Smooth muscle cell (in vitro differentiated cells): ENCODE measurements around the gene ZNF687. TPM values are rescaled to one million over a fixed set of nuclear protein-coding genes. Genes with fewer than 3 reads are reported as not detected.

ENCODE experiments used
- DNase-seq: peaks from one replicate; lab custom pipeline; 2025; ENCODE audit not compliant: unreplicated experiment; lab: John Stamatoyannopoulos, UW
- H2AFZ ChIP-seq: fragments of 200-600 bp; sonication (generic); 2 replicates; pipeline ENCODE4 v1.6.0; 2016; ENCODE audit warnings: antibody characterized with exemption, low read depth, mild to moderate bottlenecking
- H3F3A ChIP-seq: fragments of 200-600 bp; sonication (generic); 2 replicates; pipeline ENCODE4 v1.6.0; 2017; ENCODE audit warnings: antibody characterized with exemption, low read depth
- H3K27ac ChIP-seq: fragments of 200-600 bp; sonication (generic); 2 replicates; pipeline ENCODE4 v1.5.1; 2016; ENCODE audit warnings: low read depth, mild to moderate bottlenecking
- H3K27me3 ChIP-seq: fragments of 200-600 bp; sonication (generic); 2 replicates; pipeline ENCODE4 v1.6.1; 2016; ENCODE audit warnings: low read depth, mild to moderate bottlenecking
- H3K36me3 ChIP-seq: fragments of 200-600 bp; sonication (generic); 2 replicates; pipeline ENCODE4 v1.5.1; 2016; ENCODE audit warnings: low read depth
- H3K4me1 ChIP-seq: fragments of 200-600 bp; sonication (generic); 2 replicates; pipeline ENCODE4 v1.5.1; 2016; ENCODE audit warnings: low read depth
- H3K4me2 ChIP-seq: fragments of 200-600 bp; sonication (generic); 2 replicates; pipeline ENCODE4 v1.6.0; 2016; ENCODE audit warnings: mild to moderate bottlenecking
- H3K4me3 ChIP-seq: fragments of 200-600 bp; sonication (generic); 2 replicates; pipeline ENCODE4 v1.5.1; 2016; ENCODE audit warnings: mild to moderate bottlenecking
- H3K79me2 ChIP-seq: fragments of 200-600 bp; sonication (generic); 2 replicates; pipeline ENCODE4 v1.6.0; 2016; ENCODE audit warnings: low read depth, mild to moderate bottlenecking
- H3K9ac ChIP-seq: fragments of 200-600 bp; sonication (generic); 2 replicates; pipeline ENCODE4 v1.6.0; 2016; ENCODE audit warnings: low read depth
- H3K9me3 ChIP-seq: fragments of 200-600 bp; sonication (generic); replicated peaks from 2 replicates; pipeline ENCODE4 v1.5.1; 2016; ENCODE audit warnings: low read depth
- H4K20me1 ChIP-seq: fragments of 200-600 bp; sonication (generic); 2 replicates; pipeline ENCODE4 v1.6.0; 2016; ENCODE audit warnings: low read depth
- CTCF ChIP-seq: fragments of 200-600 bp; sonication (generic); IDR thresholded peaks from 2 replicates; pipeline ENCODE4 v1.5.1; 2017; ENCODE audit warnings: borderline replicate concordance, mild to moderate bottlenecking, antibody characterized with exemption; ENCODE audit not compliant: insufficient read depth, poor library complexity, severe bottlenecking
- WGBS: methylation state at CpG from one replicate; pipeline ENCODE4 v1.1.7; 2016; ENCODE audit warnings: low lambda C conversion rate; 5-methylcytosine and 5-hydroxymethylcytosine counted together
- polyA plus RNA-seq: library from polyadenylated mRNA; unstranded; fragments of >200 nt; fragmentation: Nextera tagmentation; extraction: Ambion mirVana; gene quantifications from 2 replicates; pipeline ENCODE4 v1.2.1, GENCODE V29; 2016
- total RNA-seq: library from RNA; depleted of rRNA; stranded (reverse); fragments of >200 nt; gene quantifications from 2 replicates; pipeline ENCODE4 v1.2.3, GENCODE V29; 2014

ZNF687 gene
- total and polyA plus RNA-seq, 2 experiments from 2014 or later = 2.4 to 10.7 TPM

DNA sequence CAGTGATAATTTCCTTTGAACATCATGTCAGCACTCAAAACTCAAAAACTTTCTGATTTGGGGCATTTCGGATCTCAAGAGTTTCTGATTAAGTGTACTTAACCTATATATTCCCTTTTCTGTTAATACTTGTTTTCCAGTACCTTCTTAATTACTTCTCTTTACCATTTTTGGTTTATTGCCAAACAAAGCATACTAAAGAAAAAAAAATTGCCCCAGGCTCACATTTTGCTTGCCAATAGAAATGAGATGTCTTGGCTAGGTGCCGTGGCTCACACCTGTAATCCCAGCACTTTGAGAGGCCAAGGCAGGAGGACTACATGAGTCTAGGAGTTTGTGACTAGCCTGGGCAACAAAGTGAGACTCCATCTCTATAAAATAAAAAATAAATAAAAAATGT lies 22.7 kb upstream of the ZNF687 start:
- no peak for DNase-seq
- no peaks in the 10 kb centered on the region for H3K27me3 ChIP-seq
- WGBS = 94% methylated on average over 2 of the region's 2 CpGs
- H3K9me3 ChIP-seq = no peaks in the 10 kb centered on the region
- H3F3A ChIP-seq = no peaks in the 10 kb centered on the region
- peaks cover 1% of the 10 kb centered on the region for H3K36me3 ChIP-seq
- H3K9ac ChIP-seq = no peak overlapping the region
- H4K20me1 ChIP-seq = peaks cover 51% of the 10 kb centered on the region
- no peak overlapping the region for H3K4me2 ChIP-seq
- H3K79me2 ChIP-seq = peaks cover 71% of the 10 kb centered on the region
- no peak overlapping the region for H3K27ac ChIP-seq
- peaks cover 9% of the 10 kb centered on the region for H3K4me1 ChIP-seq
- TF ChIP-seq CTCF = no peak
- H2AFZ ChIP-seq = no peak overlapping the region
- H3K4me3 ChIP-seq = no peak overlapping the region

GRCh38 chr1:151265446-151266236 lies 16.5 kb upstream of the ZNF687 start:
- Histone ChIP-seq H3K4me1 (no peaks in the 10 kb centered on the region), H3K27ac (no peak overlapping the region), H3K9ac (no peak overlapping the region), H4K20me1 (peaks cover 23% of the 10 kb centered on the region), H3K36me3 (peaks cover 12% of the 10 kb centered on the region), H3K4me2 (no peak overlapping the region), H3K79me2 (peaks cover 10% of the 10 kb centered on the region), H3K9me3 (no peaks in the 10 kb centered on the region), H3K4me3 (no peak overlapping the region), H3K27me3 (no peaks in the 10 kb centered on the region), H3F3A (no peaks in the 10 kb centered on the region), H2AFZ (no peak overlapping the region)
- no peak for DNase-seq
- WGBS = 91% methylated on average over 14 of the region's 14 CpGs
- TF ChIP-seq CTCF = no peak

DNA sequence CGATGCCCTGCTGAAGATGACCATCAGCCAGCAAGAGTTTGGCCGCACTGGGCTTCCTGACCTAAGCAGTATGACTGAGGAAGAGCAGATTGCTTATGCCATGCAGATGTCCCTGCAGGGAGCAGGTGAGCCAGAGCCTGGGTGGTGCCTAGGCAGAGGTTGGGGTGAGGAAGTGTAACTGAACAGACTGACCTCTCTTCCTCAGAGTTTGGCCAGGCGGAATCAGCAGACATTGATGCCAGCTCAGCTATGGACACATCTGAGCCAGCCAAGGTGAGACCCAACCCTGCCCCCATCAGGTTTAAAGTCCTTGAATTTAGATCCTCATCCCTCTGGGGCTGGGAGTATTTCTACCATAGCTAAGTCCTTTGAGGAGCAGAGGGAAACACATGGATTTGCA lies 15.8 kb upstream of the ZNF687 start:
- WGBS = 94% methylated on average over 3 of the region's 3 CpGs
- no peak overlapping the region for H3K4me3 ChIP-seq
- DNase-seq = no peak
- no peak overlapping the region for H3K9ac ChIP-seq
- peaks cover 6% of the 10 kb centered on the region for H3K79me2 ChIP-seq
- H3K27me3 ChIP-seq = no peaks in the 10 kb centered on the region
- H3K27ac ChIP-seq = no peak overlapping the region
- no peak overlapping the region for H2AFZ ChIP-seq
- peaks cover 12% of the 10 kb centered on the region for H3K36me3 ChIP-seq
- no peak for TF ChIP-seq CTCF
- no peaks in the 10 kb centered on the region for H3K4me1 ChIP-seq
- peaks cover 18% of the 10 kb centered on the region for H4K20me1 ChIP-seq
- H3F3A ChIP-seq = no peaks in the 10 kb centered on the region
- no peak overlapping the region for H3K4me2 ChIP-seq
- no peaks in the 10 kb centered on the region for H3K9me3 ChIP-seq

- H3F3A ChIP-seq = no peaks in the 10 kb centered on the region
- H3K4me2 ChIP-seq = no peak overlapping the region
- H4K20me1 ChIP-seq = peaks cover 12% of the 10 kb centered on the region
- no peak overlapping the region for H3K4me3 ChIP-seq
- no peaks in the 10 kb centered on the region for H3K4me1 ChIP-seq
- H3K36me3 ChIP-seq = peaks cover 12% of the 10 kb centered on the region
- H3K27ac ChIP-seq = no peak overlapping the region
- WGBS = 87% methylated on average over 8 of the region's 8 CpGs
- H3K9me3 ChIP-seq = no peaks in the 10 kb centered on the region
- H3K9ac ChIP-seq = no peak overlapping the region
- H2AFZ ChIP-seq = no peak overlapping the region
- no peak for DNase-seq
- H3K79me2 ChIP-seq = peaks cover 3% of the 10 kb centered on the region
- no peaks in the 10 kb centered on the region for H3K27me3 ChIP-seq
- no peak for TF ChIP-seq CTCF
These were observed 15.3 kb upstream of the ZNF687 start for GRCh38 chr1:151266821-151267220.
